Fibroblast of lung (primary cell): Measurements from ENCODE around the gene CTNNB1.

Experiments
- CTCF ChIP-seq, 2 donors: IDR thresholded peaks in 1 of 2; conservative IDR thresholded peaks in 1 of 2; 1 replicate in 1 of 2; 2 replicates in 1 of 2; pipeline ENCODE4 v1.5.1; 2011 to 2012; ENCODE audit warnings: low read length in 2 of 2, control low read depth in 1 of 2, inconsistent platforms in 1 of 2, low read depth in 1 of 2, mild to moderate bottlenecking in 1 of 2
- EZH2 ChIP-seq: IDR thresholded peaks from 2 replicates; pipeline ENCODE4 v1.5.1; 2012; ENCODE audit warnings: low read length, control low read depth, mild to moderate bottlenecking; ENCODE audit errors: missing control alignments

DNA sequence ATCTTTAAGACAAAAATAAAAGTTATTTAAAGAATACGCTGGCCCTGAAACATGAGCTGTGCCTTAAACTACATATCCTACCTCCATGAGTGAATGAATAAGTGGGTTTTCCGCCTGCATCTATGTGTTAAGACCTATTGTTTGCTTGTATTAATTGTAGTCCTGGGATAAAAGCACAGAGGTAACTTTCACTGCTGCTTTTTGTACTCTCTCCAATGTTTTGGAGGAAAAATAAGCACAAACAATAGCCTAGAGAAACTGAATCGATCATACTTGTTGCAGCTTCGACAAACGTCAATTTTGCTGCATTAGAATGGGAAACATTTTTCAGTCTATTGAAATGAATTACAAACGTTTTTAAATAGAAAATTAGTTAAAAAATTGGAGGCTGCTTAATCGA lies 1.3 kb upstream of the CTNNB1 start:
- TF ChIP-seq EZH2 (no peak), CTCF (conservative IDR thresholded peaks at IDR 0.05 in 1 of 2, IDR thresholded peaks at IDR 0.05 in 1 of 2; ENCODE audit: low read depth in 1 of 2, low read length in 2 of 2) (no peak)
